ENCODE data around the gene DOK5.

DNA sequence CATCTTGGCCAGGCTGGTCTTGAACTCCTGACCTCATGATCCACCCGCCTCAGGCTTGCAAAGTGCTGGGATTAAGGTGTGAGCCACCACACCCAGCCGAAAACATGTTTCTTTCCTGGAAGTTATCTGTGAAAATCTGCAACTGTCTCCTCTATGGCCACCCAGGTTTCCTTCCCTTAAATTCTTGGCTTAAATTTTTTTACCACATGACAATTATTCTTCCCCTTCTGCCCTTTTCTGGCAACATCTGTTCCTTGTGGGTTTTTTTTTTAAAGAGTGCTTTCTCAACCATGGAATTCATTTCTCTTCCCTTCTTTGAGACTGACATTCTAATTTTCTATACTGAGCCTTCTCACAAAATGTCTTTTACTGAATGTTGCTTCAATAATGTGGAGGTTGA is 59.6 kb downstream of the DOK5 start:
- TF ChIP-seq, protein P1, sequence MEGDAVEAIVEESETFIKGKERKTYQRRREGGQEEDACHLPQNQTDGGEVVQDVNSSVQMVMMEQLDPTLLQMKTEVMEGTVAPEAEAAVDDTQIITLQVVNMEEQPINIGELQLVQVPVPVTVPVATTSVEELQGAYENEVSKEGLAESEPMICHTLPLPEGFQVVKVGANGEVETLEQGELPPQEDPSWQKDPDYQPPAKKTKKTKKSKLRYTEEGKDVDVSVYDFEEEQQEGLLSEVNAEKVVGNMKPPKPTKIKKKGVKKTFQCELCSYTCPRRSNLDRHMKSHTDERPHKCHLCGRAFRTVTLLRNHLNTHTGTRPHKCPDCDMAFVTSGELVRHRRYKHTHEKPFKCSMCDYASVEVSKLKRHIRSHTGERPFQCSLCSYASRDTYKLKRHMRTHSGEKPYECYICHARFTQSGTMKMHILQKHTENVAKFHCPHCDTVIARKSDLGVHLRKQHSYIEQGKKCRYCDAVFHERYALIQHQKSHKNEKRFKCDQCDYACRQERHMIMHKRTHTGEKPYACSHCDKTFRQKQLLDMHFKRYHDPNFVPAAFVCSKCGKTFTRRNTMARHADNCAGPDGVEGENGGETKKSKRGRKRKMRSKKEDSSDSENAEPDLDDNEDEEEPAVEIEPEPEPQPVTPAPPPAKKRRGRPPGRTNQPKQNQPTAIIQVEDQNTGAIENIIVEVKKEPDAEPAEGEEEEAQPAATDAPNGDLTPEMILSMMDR (IDR thresholded peaks at IDR 0.05), result no peak
- TF ChIP-seq POLR2A (IDR thresholded peaks at IDR 0.05), result no peak

All from prostate gland (tissue), 2 donors.